HG03039 (cell line): Measurements from ENCODE around the gene AGXT2.
"Not testable (repeated sequence)": the region's sequence is repeated elsewhere in the genome, so short reads cannot be mapped to it uniquely, and the experiment has no call there.

Experiments used
- ATAC-seq: cut with Tn5 transposase; IDR thresholded peaks from one replicate; pipeline ENCODE4 v1.9.1; 2021; ENCODE audit warnings: mild to moderate bottlenecking, moderate library complexity; ENCODE audit not compliant: unreplicated experiment

The AGXT2 gene

GRCh38 chr5:35056686-35057085, 8.9 kb upstream of the AGXT2 start:
- ATAC-seq, result no peak

- no peak for ATAC-seq
These were observed 5.1 kb upstream of the AGXT2 start for GRCh38 chr5:35052838-35053237.

GRCh38 chr5:35050541-35051126, 2.9 kb upstream of the AGXT2 start:
- ATAC-seq, result no peak

GRCh38 chr5:35048910-35049309, 1.2 kb upstream of the AGXT2 start:
- ATAC-seq, result no peak

- ATAC-seq, result no peak
These were observed 975 bp downstream of the AGXT2 start for GRCh38 chr5:35046774-35047173.

GRCh38 chr5:35045280-35045679, 2.5 kb downstream of the AGXT2 start:
- no peak for ATAC-seq

GRCh38 chr5:35044649-35045048, 3.1 kb downstream of the AGXT2 start:
- no peak for ATAC-seq

GRCh38 chr5:35042781-35043180, 5.0 kb downstream of the AGXT2 start:
- no peak for ATAC-seq

GRCh38 chr5:35041261-35041660, 6.5 kb downstream of the AGXT2 start:
- ATAC-seq, result no peak

GRCh38 chr5:35038891-35039290, 8.9 kb downstream of the AGXT2 start:
- ATAC-seq, result no peak

GRCh38 chr5:35036536-35036935, 11.2 kb downstream of the AGXT2 start:
- ATAC-seq, result no peak

- ATAC-seq, result not testable (repeated sequence)
These were observed 11.8 kb downstream of the AGXT2 start for GRCh38 chr5:35035929-35036328.

- no peak for ATAC-seq
These were observed 12.5 kb downstream of the AGXT2 start for GRCh38 chr5:35035271-35035670.

- no peak for ATAC-seq
These were observed 15.4 kb downstream of the AGXT2 start for GRCh38 chr5:35032356-35032755.

GRCh38 chr5:35031276-35031675, 16.5 kb downstream of the AGXT2 start:
- ATAC-seq, result no peak

- no peak for ATAC-seq
These were observed 17.2 kb downstream of the AGXT2 start for GRCh38 chr5:35030426-35031100.

- no peak for ATAC-seq
These were observed 18.4 kb downstream of the AGXT2 start for GRCh38 chr5:35029333-35029732.

- ATAC-seq, result no peak
These were observed 20.8 kb downstream of the AGXT2 start for GRCh38 chr5:35026941-35027340.

- ATAC-seq, result no peak
These were observed 21.4 kb downstream of the AGXT2 start for GRCh38 chr5:35026280-35026840.

GRCh38 chr5:35024911-35025510, 22.7 kb downstream of the AGXT2 start:
- no peak for ATAC-seq

- no peak for ATAC-seq
These were observed 24.2 kb downstream of the AGXT2 start for GRCh38 chr5:35023391-35024178.
